Measurements from ENCODE around the gene KRT1. TPM values are rescaled to one million over a fixed set of nuclear protein-coding genes. Genes with fewer than 3 reads are reported as not detected.

Gene KRT1
- total RNA-seq, 1 experiment from 2014 or later = not detected

- Mint-ChIP-seq H3K9me3 (ENCODE audit: low read depth, unreplicated experiment) (no peaks in the 10 kb centered on the region), H3K36me3 (ENCODE audit: insufficient read depth, unreplicated experiment) (no peaks in the 10 kb centered on the region), H3K4me3 (ENCODE audit: low read depth, unreplicated experiment) (no peak overlapping the region), H3K27ac (ENCODE audit: unreplicated experiment) (no peak overlapping the region), H3K27me3 (ENCODE audit: unreplicated experiment) (peaks cover 68% of the 10 kb centered on the region), H3K4me1 (ENCODE audit: low read depth, unreplicated experiment) (no peaks in the 10 kb centered on the region)
- CTCF ChIA-PET = no interaction called here
- TF ChIP-seq, protein P1, sequence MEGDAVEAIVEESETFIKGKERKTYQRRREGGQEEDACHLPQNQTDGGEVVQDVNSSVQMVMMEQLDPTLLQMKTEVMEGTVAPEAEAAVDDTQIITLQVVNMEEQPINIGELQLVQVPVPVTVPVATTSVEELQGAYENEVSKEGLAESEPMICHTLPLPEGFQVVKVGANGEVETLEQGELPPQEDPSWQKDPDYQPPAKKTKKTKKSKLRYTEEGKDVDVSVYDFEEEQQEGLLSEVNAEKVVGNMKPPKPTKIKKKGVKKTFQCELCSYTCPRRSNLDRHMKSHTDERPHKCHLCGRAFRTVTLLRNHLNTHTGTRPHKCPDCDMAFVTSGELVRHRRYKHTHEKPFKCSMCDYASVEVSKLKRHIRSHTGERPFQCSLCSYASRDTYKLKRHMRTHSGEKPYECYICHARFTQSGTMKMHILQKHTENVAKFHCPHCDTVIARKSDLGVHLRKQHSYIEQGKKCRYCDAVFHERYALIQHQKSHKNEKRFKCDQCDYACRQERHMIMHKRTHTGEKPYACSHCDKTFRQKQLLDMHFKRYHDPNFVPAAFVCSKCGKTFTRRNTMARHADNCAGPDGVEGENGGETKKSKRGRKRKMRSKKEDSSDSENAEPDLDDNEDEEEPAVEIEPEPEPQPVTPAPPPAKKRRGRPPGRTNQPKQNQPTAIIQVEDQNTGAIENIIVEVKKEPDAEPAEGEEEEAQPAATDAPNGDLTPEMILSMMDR (IDR thresholded peaks at IDR 0.05; ENCODE audit: unreplicated experiment) = no peak
- no peak for DNase-seq
- BruUV-seq (replicated peaks) = no TSS peak
- intact Hi-C loops (cut with micrococcal nuclease; ENCODE audit: unreplicated experiment) = no loop called here
Measured at GRCh38 chr12:52634266-52635056, 45.7 kb downstream of the KRT1 start.

DNA sequence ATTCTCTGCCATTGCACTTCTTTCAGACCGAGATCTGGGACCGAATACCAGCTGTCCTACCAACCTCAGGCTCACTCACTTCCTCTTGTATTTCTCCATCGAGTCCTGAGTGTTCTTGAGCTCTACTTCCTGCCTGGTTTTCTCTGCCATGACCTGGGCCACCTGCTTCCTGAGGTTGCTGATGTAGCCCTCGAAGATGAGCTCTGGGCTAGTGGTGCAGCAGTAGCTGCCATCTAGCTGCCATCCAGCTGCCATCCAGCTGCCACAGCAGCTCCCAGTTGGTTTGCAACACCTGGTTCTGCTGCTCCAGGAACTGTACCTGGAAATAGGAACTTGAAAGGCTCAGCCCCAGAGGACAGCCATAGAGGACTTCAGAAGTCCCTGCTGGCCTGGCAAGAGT lies 46.8 kb downstream of the KRT1 start:
- intact Hi-C loops (cut with micrococcal nuclease; ENCODE audit: unreplicated experiment) = no loop called here
- no peak for DNase-seq
- Mint-ChIP-seq H3K4me1 (ENCODE audit: low read depth, unreplicated experiment) (no peaks in the 10 kb centered on the region), H3K4me3 (ENCODE audit: low read depth, unreplicated experiment) (no peak overlapping the region), H3K27me3 (ENCODE audit: unreplicated experiment) (peaks cover 74% of the 10 kb centered on the region), H3K27ac (ENCODE audit: unreplicated experiment) (no peak overlapping the region), H3K9me3 (ENCODE audit: low read depth, unreplicated experiment) (no peaks in the 10 kb centered on the region), H3K36me3 (ENCODE audit: insufficient read depth, unreplicated experiment) (no peaks in the 10 kb centered on the region)
- no TSS peak for BruUV-seq (replicated peaks)
- CTCF ChIA-PET = interaction anchor here (0.5 to 1.1 kb wide), 2 partner anchors 51 to 344 kb away, joined by 3 to 4 read pairs; no protein-coding TSS in a partner anchor
- TF ChIP-seq, protein P1 (IDR thresholded peaks at IDR 0.05; ENCODE audit: unreplicated experiment) = no peak

DNA sequence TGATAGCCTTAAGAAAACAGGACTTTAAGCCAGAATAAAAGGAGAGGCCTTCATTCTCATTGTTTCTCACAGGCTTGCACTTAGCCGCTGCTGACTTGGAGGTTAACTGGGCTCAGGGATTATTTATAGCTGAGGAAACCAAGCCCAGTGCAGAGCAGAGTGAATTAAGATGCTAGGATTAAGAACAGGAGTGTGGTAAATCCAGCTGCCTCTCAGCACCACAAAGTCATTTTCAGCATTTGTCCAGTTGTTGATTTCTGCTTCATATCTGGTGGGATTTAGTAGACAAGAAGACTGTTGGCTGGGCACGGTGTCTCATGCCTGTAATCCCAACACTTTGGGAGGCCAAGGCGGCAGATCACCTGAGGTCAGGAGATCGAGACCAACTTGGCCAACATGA lies 47.6 kb downstream of the KRT1 start:
- Mint-ChIP-seq H3K4me3 (ENCODE audit: low read depth, unreplicated experiment) (no peak overlapping the region), H3K27ac (ENCODE audit: unreplicated experiment) (no peak overlapping the region), H3K27me3 (ENCODE audit: unreplicated experiment) (peaks cover 81% of the 10 kb centered on the region), H3K36me3 (ENCODE audit: insufficient read depth, unreplicated experiment) (no peaks in the 10 kb centered on the region), H3K4me1 (ENCODE audit: low read depth, unreplicated experiment) (no peaks in the 10 kb centered on the region), H3K9me3 (ENCODE audit: low read depth, unreplicated experiment) (no peaks in the 10 kb centered on the region)
- no peak for DNase-seq
- intact Hi-C loops (cut with micrococcal nuclease; ENCODE audit: unreplicated experiment) = no loop called here
- TF ChIP-seq, protein P1 (IDR thresholded peaks at IDR 0.05; ENCODE audit: unreplicated experiment) = no peak
- CTCF ChIA-PET = interaction anchor here (0.5 to 1.1 kb wide), 2 partner anchors 50 to 345 kb away, joined by 3 to 4 read pairs; no protein-coding TSS in a partner anchor
- BruUV-seq (replicated peaks) = no TSS peak

- Mint-ChIP-seq H3K27me3 (ENCODE audit: unreplicated experiment) (peaks cover 84% of the 10 kb centered on the region), H3K4me1 (ENCODE audit: low read depth, unreplicated experiment) (no peaks in the 10 kb centered on the region), H3K4me3 (ENCODE audit: low read depth, unreplicated experiment) (no peak overlapping the region), H3K36me3 (ENCODE audit: insufficient read depth, unreplicated experiment) (no peaks in the 10 kb centered on the region), H3K27ac (ENCODE audit: unreplicated experiment) (no peak overlapping the region), H3K9me3 (ENCODE audit: low read depth, unreplicated experiment) (no peaks in the 10 kb centered on the region)
- TF ChIP-seq, protein P1 (IDR thresholded peaks at IDR 0.05; ENCODE audit: unreplicated experiment) = no peak
- intact Hi-C loops (cut with micrococcal nuclease; ENCODE audit: unreplicated experiment) = no loop called here
- no TSS peak for BruUV-seq (replicated peaks)
- DNase-seq = no peak
- CTCF ChIA-PET = no interaction called here
Measured at GRCh38 chr12:52631676-52632459, 48.3 kb downstream of the KRT1 start.
